HAP-1 (cell line): ENCODE data around the gene METTL25B.

Experiments
- DNase-seq, 2 experiments: peaks; one replicate each; pipeline ENCODE4 v3.0.0-alpha.2; 2016 to 2020; ENCODE audit warnings: low spot score in 2 of 2
- H3K27me3 ChIP-seq: fragments of 250-450 bp; sonication (Bioruptor Pico); 2 replicates; pipeline ENCODE4 v1.5.1; 2020; ENCODE audit warnings: low read depth, mild to moderate bottlenecking, moderate library complexity
- H3K36me3 ChIP-seq: fragments of 250-450 bp; sonication (Bioruptor Pico); replicated peaks from 2 replicates; pipeline ENCODE4 v1.5.1; 2020; ENCODE audit warnings: mild to moderate bottlenecking
- H3K4me1 ChIP-seq: fragments of 250-450 bp; sonication (Bioruptor Pico); 2 replicates; pipeline ENCODE4 v1.5.1; 2020; ENCODE audit warnings: mild to moderate bottlenecking
- H3K4me3 ChIP-seq: fragments of 250-450 bp; sonication (Bioruptor Pico); 2 replicates; pipeline ENCODE4 v1.5.1; 2020; ENCODE audit warnings: mild to moderate bottlenecking, moderate library complexity
- H3K9me3 ChIP-seq: fragments of 250-450 bp; sonication (Bioruptor Pico); 2 replicates; pipeline ENCODE4 v1.5.1; 2020; ENCODE audit warnings: mild to moderate bottlenecking, moderate library complexity
- in situ Hi-C: fragments of 300-500 bp; cut with MboI; formaldehyde crosslinking; loops from 3 replicates; pipeline ENCODE4 v1.14.3; 2020; ENCODE audit warnings: low sequenced_read_pairs, inconsistent platforms, mixed read lengths

Gene METTL25B

GRCh38 chr1:156727926-156728598, at the start of gene METTL25B:
TSS of gene METTL25B (plus strand) at chr1:156728469. CDS start at chr1:156729105, 636 bp downstream.
- Histone ChIP-seq H3K36me3 (peaks cover 31% of the 10 kb centered on the region), H3K4me1 (peaks cover 14% of the 10 kb centered on the region), H3K27me3 (no peaks in the 10 kb centered on the region), H3K9me3 (no peaks in the 10 kb centered on the region), H3K4me3 (peak within 1 kb of the TSS; percentile 82)
- peak; percentile 65 to 88 for DNase-seq
- in situ Hi-C loops: loop anchor here (5.0 kb wide), 1 partner anchor 39 kb away; the partner anchor contains the start of gene PRCC

GRCh38 chr1:156680056-156680455, 48.2 kb upstream of the METTL25B start:
- Histone ChIP-seq H3K27me3 (peaks cover 21% of the 10 kb centered on the region), H3K9me3 (no peaks in the 10 kb centered on the region), H3K4me3 (no peak overlapping the region), H3K4me1 (peaks cover 24% of the 10 kb centered on the region), H3K36me3 (no peaks in the 10 kb centered on the region)
- in situ Hi-C loops: no loop called here
- no peak for DNase-seq

GRCh38 chr1:156681196-156681960, 46.9 kb upstream of the METTL25B start:
- DNase-seq: no peak
- Histone ChIP-seq H3K9me3 (no peaks in the 10 kb centered on the region), H3K4me1 (peaks cover 11% of the 10 kb centered on the region), H3K4me3 (no peak overlapping the region), H3K36me3 (no peaks in the 10 kb centered on the region), H3K27me3 (peaks cover 21% of the 10 kb centered on the region)
- in situ Hi-C loops: no loop called here

- H3K9me3 ChIP-seq: no peaks in the 10 kb centered on the region
- H3K4me1 ChIP-seq: peaks cover 7% of the 10 kb centered on the region
- H3K27me3 ChIP-seq: peaks cover 21% of the 10 kb centered on the region
- in situ Hi-C loops: no loop called here
- no peak overlapping the region for H3K4me3 ChIP-seq
- no peak for DNase-seq
- H3K36me3 ChIP-seq: no peaks in the 10 kb centered on the region
These were observed 45.9 kb upstream of the METTL25B start for GRCh38 chr1:156682166-156682890.

GRCh38 chr1:156684227-156684782, 44.0 kb upstream of the METTL25B start:
- Histone ChIP-seq H3K9me3 (no peaks in the 10 kb centered on the region), H3K4me1 (peaks cover 5% of the 10 kb centered on the region), H3K4me3 (no peak overlapping the region), H3K36me3 (no peaks in the 10 kb centered on the region), H3K27me3 (peaks cover 11% of the 10 kb centered on the region)
- DNase-seq: no peak
- in situ Hi-C loops: no loop called here

- H3K27me3 ChIP-seq: no peaks in the 10 kb centered on the region
- peaks cover 28% of the 10 kb centered on the region for H3K4me1 ChIP-seq
- peak; percentile 92 for DNase-seq
- H3K36me3 ChIP-seq: no peaks in the 10 kb centered on the region
- in situ Hi-C loops: no loop called here
- peak overlapping the region; percentile 9 for H3K4me3 ChIP-seq
- no peaks in the 10 kb centered on the region for H3K9me3 ChIP-seq
These were observed 39.0 kb upstream of the METTL25B start for GRCh38 chr1:156689035-156689952.

- no peaks in the 10 kb centered on the region for H3K9me3 ChIP-seq
- H3K4me1 ChIP-seq: peaks cover 28% of the 10 kb centered on the region
- in situ Hi-C loops: no loop called here
- no peaks in the 10 kb centered on the region for H3K36me3 ChIP-seq
- peak overlapping the region; percentile 9 for H3K4me3 ChIP-seq
- H3K27me3 ChIP-seq: no peaks in the 10 kb centered on the region
- DNase-seq: peak in 1 of 2 experiments; percentile 2
These were observed 38.2 kb upstream of the METTL25B start for GRCh38 chr1:156689953-156690674.

- peak in 1 of 2 experiments; percentile 2 for DNase-seq
- in situ Hi-C loops: no loop called here
- H3K9me3 ChIP-seq: no peaks in the 10 kb centered on the region
- no peak overlapping the region for H3K4me3 ChIP-seq
- peaks cover 28% of the 10 kb centered on the region for H3K4me1 ChIP-seq
- no peaks in the 10 kb centered on the region for H3K27me3 ChIP-seq
- no peaks in the 10 kb centered on the region for H3K36me3 ChIP-seq
These were observed 37.6 kb upstream of the METTL25B start for GRCh38 chr1:156690675-156691036.

- Histone ChIP-seq H3K27me3 (no peaks in the 10 kb centered on the region), H3K9me3 (no peaks in the 10 kb centered on the region), H3K4me1 (peaks cover 28% of the 10 kb centered on the region), H3K4me3 (no peak overlapping the region), H3K36me3 (no peaks in the 10 kb centered on the region)
- in situ Hi-C loops: no loop called here
- peak in 1 of 2 experiments; percentile 2 for DNase-seq
These were observed 37.1 kb upstream of the METTL25B start for GRCh38 chr1:156691191-156691590.

GRCh38 chr1:156691665-156692440, 36.4 kb upstream of the METTL25B start:
- no peaks in the 10 kb centered on the region for H3K9me3 ChIP-seq
- peaks cover 28% of the 10 kb centered on the region for H3K4me1 ChIP-seq
- no peaks in the 10 kb centered on the region for H3K36me3 ChIP-seq
- no peaks in the 10 kb centered on the region for H3K27me3 ChIP-seq
- in situ Hi-C loops: no loop called here
- H3K4me3 ChIP-seq: no peak overlapping the region
- peak in 1 of 2 experiments; percentile 2 for DNase-seq

- no peak overlapping the region for H3K4me3 ChIP-seq
- in situ Hi-C loops: no loop called here
These were observed 35.8 kb upstream of the METTL25B start for GRCh38 chr1:156692441-156692924.

More at GRCh38 chr1:156692441-156692924, 35.8 kb upstream of the METTL25B start:
- Histone ChIP-seq H3K4me1 (peaks cover 28% of the 10 kb centered on the region), H3K9me3 (no peaks in the 10 kb centered on the region), H3K36me3 (no peaks in the 10 kb centered on the region), H3K27me3 (no peaks in the 10 kb centered on the region)
- DNase-seq: peak in 1 of 2 experiments; percentile 2
